Tibial artery (tissue), 4 donors: ENCODE measurements around the gene PBX1.

ENCODE experiments used
- DNase-seq, 2 donors: peaks; one replicate each; pipeline ENCODE4 v3.0.0-alpha.2; 2019
- H3K27ac ChIP-seq, 2 donors: fragments of 200-600 bp; sonication (generic) in 1 of 2; 1 replicate in 1 of 2; 2 replicates in 1 of 2; pipeline ENCODE4 v1.5.1; 2018 to 2019; ENCODE audit warnings: mild to moderate bottlenecking in 1 of 2
- H3K27me3 ChIP-seq, 2 donors: fragments of 200-600 bp; sonication (generic) in 1 of 2; one replicate each; pipeline versions ENCODE4 v1.5.1 to v1.6.0; 2016 to 2019
- H3K36me3 ChIP-seq, 3 donors: fragments of 200-600 bp; sonication (generic) in 2 of 3; one replicate each; pipeline ENCODE4 v1.5.1; 2016 to 2019; ENCODE audit warnings: mild to moderate bottlenecking in 2 of 3
- H3K4me1 ChIP-seq, 4 donors: fragments of 200-600 bp; sonication (generic) in 2 of 4; 1 replicate in 3 of 4; 2 replicates in 1 of 4; pipeline ENCODE4 v1.5.1; 2016 to 2019
- H3K4me3 ChIP-seq, 2 donors: fragments of 200-600 bp; sonication (generic) in 1 of 2; 1 replicate in 1 of 2; 2 replicates in 1 of 2; pipeline ENCODE4 v1.5.1; 2018 to 2019; ENCODE audit warnings: mild to moderate bottlenecking in 2 of 2
- H3K9me3 ChIP-seq, 3 donors: fragments of 200-600 bp; sonication (generic) in 1 of 3; one replicate each; pipeline ENCODE4 v1.5.1; 2016 to 2019
- intact Hi-C: fragments of 100-400 bp; cut with DNase I; formaldehyde crosslinking; loops from one replicate; pipeline ENCODE4 v1.15.0; 2023; ENCODE audit warnings: low total_unique reads
- TF ChIP-seq, protein P1 (sequence below), 2 experiments: fragments of 200-600 bp in 1 of 2; fragments of 450-650 bp in 1 of 2; IDR thresholded peaks; one replicate each; pipeline ENCODE4 v1.5.1; 2017 to 2019; ENCODE audit warnings: antibody characterized with exemption in 2 of 2, mild to moderate bottlenecking in 1 of 2, moderate library complexity in 1 of 2

The PBX1 gene

DNA sequence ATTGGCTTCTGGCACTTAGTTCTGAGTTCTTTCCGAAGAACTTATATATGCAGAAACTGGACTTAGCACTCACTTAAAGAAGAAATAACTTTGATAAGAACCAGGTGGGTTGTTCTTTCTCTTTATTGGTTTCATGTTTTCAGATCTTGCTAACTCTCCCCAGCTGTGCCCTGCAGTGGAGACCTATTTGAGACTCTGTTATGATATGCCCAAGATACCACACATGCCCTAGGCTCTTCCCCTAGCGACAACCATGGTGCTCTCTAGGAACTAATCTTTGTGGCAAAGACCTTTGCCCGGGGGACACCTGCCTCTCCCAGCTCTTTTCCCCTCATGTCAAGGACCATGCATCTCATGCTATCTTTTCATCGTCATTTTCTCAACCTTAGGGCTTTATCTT lies 128.8 kb downstream of the PBX1 start:
- no peak for DNase-seq
- Histone ChIP-seq H3K36me3 (no peaks in the 10 kb centered on the region), H3K4me1 (peaks cover 0 to 7% (median 3%) of the 10 kb centered on the region in 4 donors), H3K27me3 (no peaks in the 10 kb centered on the region), H3K4me3 (no peak overlapping the region), H3K27ac (no peak overlapping the region), H3K9me3 (no peaks in the 10 kb centered on the region)
- TF ChIP-seq, protein P1, sequence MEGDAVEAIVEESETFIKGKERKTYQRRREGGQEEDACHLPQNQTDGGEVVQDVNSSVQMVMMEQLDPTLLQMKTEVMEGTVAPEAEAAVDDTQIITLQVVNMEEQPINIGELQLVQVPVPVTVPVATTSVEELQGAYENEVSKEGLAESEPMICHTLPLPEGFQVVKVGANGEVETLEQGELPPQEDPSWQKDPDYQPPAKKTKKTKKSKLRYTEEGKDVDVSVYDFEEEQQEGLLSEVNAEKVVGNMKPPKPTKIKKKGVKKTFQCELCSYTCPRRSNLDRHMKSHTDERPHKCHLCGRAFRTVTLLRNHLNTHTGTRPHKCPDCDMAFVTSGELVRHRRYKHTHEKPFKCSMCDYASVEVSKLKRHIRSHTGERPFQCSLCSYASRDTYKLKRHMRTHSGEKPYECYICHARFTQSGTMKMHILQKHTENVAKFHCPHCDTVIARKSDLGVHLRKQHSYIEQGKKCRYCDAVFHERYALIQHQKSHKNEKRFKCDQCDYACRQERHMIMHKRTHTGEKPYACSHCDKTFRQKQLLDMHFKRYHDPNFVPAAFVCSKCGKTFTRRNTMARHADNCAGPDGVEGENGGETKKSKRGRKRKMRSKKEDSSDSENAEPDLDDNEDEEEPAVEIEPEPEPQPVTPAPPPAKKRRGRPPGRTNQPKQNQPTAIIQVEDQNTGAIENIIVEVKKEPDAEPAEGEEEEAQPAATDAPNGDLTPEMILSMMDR (IDR thresholded peaks at IDR 0.05) = no peak
- intact Hi-C loops = no loop called here

DNA sequence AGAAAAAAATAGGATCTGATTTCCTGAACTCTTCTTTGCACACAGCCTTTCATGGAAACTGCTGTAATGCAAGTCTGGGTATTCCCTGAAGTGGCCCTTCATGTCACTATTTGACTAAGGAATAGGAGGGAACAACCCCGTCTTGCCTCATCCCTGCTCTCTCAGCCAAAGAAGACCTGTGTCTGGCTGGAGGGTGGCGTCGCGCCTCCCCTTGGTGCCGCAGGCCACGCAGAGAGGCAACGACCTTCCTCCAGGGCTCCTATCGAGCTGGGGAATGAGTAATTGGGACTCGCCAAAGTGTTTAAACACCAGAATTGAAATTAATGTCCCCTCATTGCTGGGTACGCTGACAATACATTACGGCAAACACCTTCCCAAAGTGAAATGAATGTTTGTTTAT lies 129.8 kb downstream of the PBX1 start:
- no peak overlapping the region for H3K4me3 ChIP-seq
- H3K4me1 ChIP-seq = peaks cover 0 to 7% (median 3%) of the 10 kb centered on the region in 4 donors
- H3K27ac ChIP-seq = no peak overlapping the region
- no peak for DNase-seq
- H3K27me3 ChIP-seq = no peaks in the 10 kb centered on the region
- intact Hi-C loops = no loop called here
- TF ChIP-seq, protein P1 (IDR thresholded peaks at IDR 0.05) = no peak
- H3K36me3 ChIP-seq = no peaks in the 10 kb centered on the region
- H3K9me3 ChIP-seq = no peaks in the 10 kb centered on the region

DNA sequence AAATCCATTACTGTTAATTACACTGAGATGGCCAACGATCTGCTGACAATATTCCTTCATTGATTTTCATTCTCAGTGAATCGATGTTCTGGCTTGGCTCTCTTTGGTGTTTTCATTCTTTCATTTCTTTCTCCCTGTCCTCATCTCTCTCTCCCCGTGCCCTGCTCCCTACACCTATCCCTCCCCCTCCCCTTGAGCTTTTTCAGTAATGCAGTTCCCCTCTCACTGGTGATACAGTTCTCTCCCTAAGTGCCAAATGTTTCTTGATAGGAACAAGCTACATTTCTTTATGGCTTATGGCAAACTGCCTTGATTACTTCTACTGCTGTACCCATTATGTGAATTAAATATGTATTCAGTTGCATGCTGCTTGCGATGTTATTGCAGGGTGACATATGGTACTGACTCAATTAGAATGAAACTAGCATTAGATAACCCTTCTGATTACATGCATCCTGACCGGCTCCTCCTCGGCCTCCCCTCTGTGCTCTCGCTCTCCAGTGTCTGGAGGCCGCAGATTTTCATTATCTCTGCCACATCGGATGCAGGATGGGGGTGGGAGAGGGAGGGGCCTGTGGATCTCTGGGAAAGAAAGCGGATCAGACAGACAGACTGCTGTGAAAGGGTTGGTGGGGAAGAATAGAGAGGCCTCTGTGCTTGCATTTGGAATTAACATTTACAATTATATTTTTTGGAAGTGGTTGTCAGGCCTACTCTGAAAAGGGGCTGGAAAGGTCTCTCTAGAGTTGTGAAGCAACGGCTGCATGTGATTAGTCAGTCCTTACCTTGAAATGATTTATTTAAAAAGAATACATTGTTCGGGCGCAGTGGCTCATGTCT lies 130.9 kb downstream of the PBX1 start:
- H3K36me3 ChIP-seq = no peaks in the 10 kb centered on the region
- H3K27ac ChIP-seq = no peak overlapping the region
- H3K4me1 ChIP-seq = peaks cover 0 to 4% (median 1%) of the 10 kb centered on the region in 4 donors
- intact Hi-C loops = no loop called here
- H3K9me3 ChIP-seq = no peaks in the 10 kb centered on the region
- H3K27me3 ChIP-seq = no peaks in the 10 kb centered on the region
- TF ChIP-seq, protein P1 (IDR thresholded peaks at IDR 0.05) = no peak
- no peak for DNase-seq
- H3K4me3 ChIP-seq = no peak overlapping the region

DNA sequence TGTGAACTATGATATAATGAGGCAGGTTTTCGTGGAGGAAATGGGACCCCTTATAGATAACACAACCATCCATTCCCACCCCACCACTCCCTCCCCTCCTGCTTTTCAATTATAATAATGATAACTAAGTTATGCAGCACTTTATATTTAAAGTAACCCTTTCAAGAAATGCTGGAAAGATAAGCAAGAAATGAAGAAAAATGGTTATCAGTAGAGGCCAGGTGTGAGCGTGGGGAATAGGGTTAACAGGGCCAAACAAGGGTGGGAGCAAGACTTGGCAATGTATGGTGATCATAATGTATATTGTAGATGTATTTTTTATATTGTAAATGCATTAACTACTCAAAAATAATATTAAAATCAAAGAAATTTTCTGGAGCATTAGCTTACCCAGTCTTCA lies 133.4 kb downstream of the PBX1 start:
- H3K4me1 ChIP-seq = no peaks in the 10 kb centered on the region
- H3K9me3 ChIP-seq = no peaks in the 10 kb centered on the region
- H3K27me3 ChIP-seq = no peaks in the 10 kb centered on the region
- no peak overlapping the region for H3K27ac ChIP-seq
- intact Hi-C loops = no loop called here
- H3K36me3 ChIP-seq = no peaks in the 10 kb centered on the region
- DNase-seq = no peak
- TF ChIP-seq, protein P1 (IDR thresholded peaks at IDR 0.05) = no peak
- H3K4me3 ChIP-seq = no peak overlapping the region

DNA sequence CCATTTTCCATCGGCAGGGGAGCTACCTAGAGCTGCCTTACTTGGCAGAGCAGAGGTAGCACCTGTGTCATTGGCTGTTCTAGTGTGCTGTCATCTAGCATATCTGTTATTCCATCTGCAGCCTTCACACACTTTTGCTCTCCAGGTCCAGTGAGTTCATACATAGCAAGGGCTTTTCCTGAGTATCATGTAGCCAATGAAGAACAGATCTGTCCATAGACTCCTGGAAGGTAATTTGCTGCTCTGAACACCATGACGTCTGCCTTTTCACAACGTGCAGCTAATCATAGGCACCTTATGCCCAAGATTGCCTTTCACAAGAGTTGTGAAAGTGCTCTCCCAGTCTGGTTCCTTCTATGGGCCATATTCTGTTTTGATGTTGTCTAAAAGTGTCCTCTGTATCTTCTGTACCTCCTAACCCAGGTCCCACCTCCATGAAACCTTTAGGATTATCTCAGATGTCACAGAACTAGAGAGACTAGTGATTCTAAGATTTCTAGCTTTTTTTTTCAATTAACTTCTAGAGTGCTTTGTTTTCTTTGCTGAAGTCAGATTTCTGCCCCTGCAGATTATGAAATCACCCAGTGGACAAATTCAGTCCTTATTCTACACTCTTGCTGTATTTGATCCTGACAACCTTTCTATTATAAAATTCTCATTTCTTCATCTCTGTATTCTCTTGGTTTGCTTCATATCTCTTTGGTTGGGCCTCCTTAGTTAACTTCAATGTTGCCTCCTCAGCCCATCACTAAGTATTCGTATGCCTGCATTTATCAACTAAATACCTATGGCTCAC lies 134.8 kb downstream of the PBX1 start:
- H3K36me3 ChIP-seq = no peaks in the 10 kb centered on the region
- no peaks in the 10 kb centered on the region for H3K27me3 ChIP-seq
- no peaks in the 10 kb centered on the region for H3K4me1 ChIP-seq
- H3K27ac ChIP-seq = no peak overlapping the region
- H3K9me3 ChIP-seq = no peaks in the 10 kb centered on the region
- TF ChIP-seq, protein P1 (IDR thresholded peaks at IDR 0.05) = no peak
- intact Hi-C loops = no loop called here
- no peak overlapping the region for H3K4me3 ChIP-seq
- no peak for DNase-seq
